Astrocyte (in vitro differentiated cells and primary cell): ENCODE measurements around the gene ZNF81. TPM values are rescaled to one million over a fixed set of nuclear protein-coding genes. Genes with fewer than 3 reads are reported as not detected.
"Not testable (repeated sequence)": the region's sequence is repeated elsewhere in the genome, so short reads cannot be mapped to it uniquely, and the experiment has no call there.

Source experiments
- DNase-seq: peaks from one replicate; pipeline ENCODE4 v3.0.0-alpha.2; 2010; ENCODE audit warnings: low read depth
- FAIRE-seq: peaks from 2 replicates; lab custom pipeline; 2011; peaks lifted over from hg19 to GRCh38; lab: Jason Lieb, UNC
- H2AFZ ChIP-seq: 2 replicates; pipeline ENCODE4 v1.6.0; 2012; ENCODE audit warnings: low read depth, low read length, inconsistent platforms
- H3K27ac ChIP-seq: 2 replicates; pipeline ENCODE4 v1.5.1; 2011; ENCODE audit warnings: low read depth, low read length, inconsistent platforms
- H3K27me3 ChIP-seq: 2 replicates; pipeline ENCODE4 v1.6.0; 2011; ENCODE audit warnings: low read length, inconsistent platforms; ENCODE audit not compliant: insufficient read depth
- H3K36me3 ChIP-seq: 2 replicates; pipeline ENCODE4 v1.5.1; 2011; ENCODE audit warnings: low read length, inconsistent platforms; ENCODE audit not compliant: insufficient read depth
- H3K4me1 ChIP-seq: 2 replicates; pipeline ENCODE4 v1.5.1; 2011; ENCODE audit warnings: low read length, inconsistent platforms; ENCODE audit not compliant: insufficient read depth
- H3K4me2 ChIP-seq: 2 replicates; pipeline ENCODE4 v1.6.0; 2012; ENCODE audit warnings: low read length, inconsistent platforms
- H3K4me3 ChIP-seq: 2 replicates; pipeline ENCODE4 v1.5.1; 2011; ENCODE audit warnings: low read depth, mild to moderate bottlenecking, low read length, inconsistent platforms; ENCODE audit not compliant: insufficient read depth
- H3K79me2 ChIP-seq: 2 replicates; pipeline ENCODE4 v1.6.0; 2012; ENCODE audit warnings: mild to moderate bottlenecking, low read length, inconsistent platforms; ENCODE audit not compliant: insufficient read depth
- H3K9ac ChIP-seq: 2 replicates; pipeline ENCODE4 v1.6.0; 2012; ENCODE audit warnings: mild to moderate bottlenecking, low read length, inconsistent platforms
- H3K9me3 ChIP-seq: 2 replicates; pipeline ENCODE4 v1.5.1; 2012; ENCODE audit warnings: low read depth, mild to moderate bottlenecking, low read length, inconsistent platforms; ENCODE audit not compliant: insufficient read depth
- H4K20me1 ChIP-seq: 2 replicates; pipeline ENCODE4 v1.6.0; 2012; ENCODE audit warnings: low read length, inconsistent platforms; ENCODE audit not compliant: insufficient read depth
- H3K27ac Mint-ChIP-seq: one replicate; pipeline ENCODE4 v1.8.0; 2021; ENCODE audit warnings: mild to moderate bottlenecking, mixed read lengths; ENCODE audit not compliant: unreplicated experiment
- H3K27me3 Mint-ChIP-seq: one replicate; pipeline ENCODE4 v1.8.0; 2021; ENCODE audit warnings: low read depth, mixed read lengths; ENCODE audit not compliant: unreplicated experiment
- H3K36me3 Mint-ChIP-seq: one replicate; pipeline ENCODE4 v1.8.0; 2021; ENCODE audit warnings: low read depth, mixed read lengths; ENCODE audit not compliant: unreplicated experiment
- H3K4me1 Mint-ChIP-seq: one replicate; pipeline ENCODE4 v1.8.0; 2021; ENCODE audit warnings: low read depth, mixed read lengths; ENCODE audit not compliant: unreplicated experiment
- H3K4me3 Mint-ChIP-seq: one replicate; pipeline ENCODE4 v1.8.0; 2021; ENCODE audit warnings: mild to moderate bottlenecking, moderate library complexity, mixed read lengths; ENCODE audit not compliant: unreplicated experiment
- H3K9me3 Mint-ChIP-seq: one replicate; pipeline ENCODE4 v1.8.0; 2021; ENCODE audit warnings: mild to moderate bottlenecking, mixed read lengths; ENCODE audit not compliant: unreplicated experiment
- EZH2 ChIP-seq: IDR thresholded peaks from 2 replicates; pipeline ENCODE4 v1.6.1; 2012; ENCODE audit warnings: mild to moderate bottlenecking, low read length, inconsistent platforms; ENCODE audit not compliant: insufficient read depth
- total RNA-seq: library from RNA; stranded (reverse); gene quantifications from 2 replicates; pipeline ENCODE4 v1.2.1, GENCODE V29; 2021
- TF ChIP-seq, protein P1 (sequence below): IDR thresholded peaks from 2 replicates; pipeline ENCODE4 v1.5.1; 2011; ENCODE audit warnings: low read depth, mild to moderate bottlenecking, inconsistent platforms, low read length, moderate library complexity; ENCODE audit not compliant: insufficient read depth

ZNF81 gene
- total RNA-seq, 1 donor from 2014 or later: 8.6 TPM

- peaks cover 2% of the 10 kb centered on the region for H3K9me3 Mint-ChIP-seq
- no peaks in the 10 kb centered on the region for H3K4me1 Mint-ChIP-seq
- H3K27ac ChIP-seq: no peak overlapping the region
- no peak overlapping the region for H3K9ac ChIP-seq
- no peaks in the 10 kb centered on the region for H3K9me3 ChIP-seq
- H3K36me3 ChIP-seq: no peaks in the 10 kb centered on the region
- no peak overlapping the region for H3K4me2 ChIP-seq
- H2AFZ ChIP-seq: no peak overlapping the region
- FAIRE-seq: no peak
- no peaks in the 10 kb centered on the region for H3K27me3 Mint-ChIP-seq
- DNase-seq: no peak
- H4K20me1 ChIP-seq: no peaks in the 10 kb centered on the region
- no peak overlapping the region for H3K4me3 ChIP-seq
- H3K4me1 ChIP-seq: no peaks in the 10 kb centered on the region
- no peaks in the 10 kb centered on the region for H3K79me2 ChIP-seq
- no peak overlapping the region for H3K4me3 Mint-ChIP-seq
- H3K36me3 Mint-ChIP-seq: no peaks in the 10 kb centered on the region
- no peaks in the 10 kb centered on the region for H3K27me3 ChIP-seq
- no peak overlapping the region for H3K27ac Mint-ChIP-seq
- TF ChIP-seq EZH2: no peak
- TF ChIP-seq, protein P1, sequence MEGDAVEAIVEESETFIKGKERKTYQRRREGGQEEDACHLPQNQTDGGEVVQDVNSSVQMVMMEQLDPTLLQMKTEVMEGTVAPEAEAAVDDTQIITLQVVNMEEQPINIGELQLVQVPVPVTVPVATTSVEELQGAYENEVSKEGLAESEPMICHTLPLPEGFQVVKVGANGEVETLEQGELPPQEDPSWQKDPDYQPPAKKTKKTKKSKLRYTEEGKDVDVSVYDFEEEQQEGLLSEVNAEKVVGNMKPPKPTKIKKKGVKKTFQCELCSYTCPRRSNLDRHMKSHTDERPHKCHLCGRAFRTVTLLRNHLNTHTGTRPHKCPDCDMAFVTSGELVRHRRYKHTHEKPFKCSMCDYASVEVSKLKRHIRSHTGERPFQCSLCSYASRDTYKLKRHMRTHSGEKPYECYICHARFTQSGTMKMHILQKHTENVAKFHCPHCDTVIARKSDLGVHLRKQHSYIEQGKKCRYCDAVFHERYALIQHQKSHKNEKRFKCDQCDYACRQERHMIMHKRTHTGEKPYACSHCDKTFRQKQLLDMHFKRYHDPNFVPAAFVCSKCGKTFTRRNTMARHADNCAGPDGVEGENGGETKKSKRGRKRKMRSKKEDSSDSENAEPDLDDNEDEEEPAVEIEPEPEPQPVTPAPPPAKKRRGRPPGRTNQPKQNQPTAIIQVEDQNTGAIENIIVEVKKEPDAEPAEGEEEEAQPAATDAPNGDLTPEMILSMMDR: no peak
Observed at GRCh38 chrX:47958761-47959342, 122.2 kb downstream of the ZNF81 start.

DNA sequence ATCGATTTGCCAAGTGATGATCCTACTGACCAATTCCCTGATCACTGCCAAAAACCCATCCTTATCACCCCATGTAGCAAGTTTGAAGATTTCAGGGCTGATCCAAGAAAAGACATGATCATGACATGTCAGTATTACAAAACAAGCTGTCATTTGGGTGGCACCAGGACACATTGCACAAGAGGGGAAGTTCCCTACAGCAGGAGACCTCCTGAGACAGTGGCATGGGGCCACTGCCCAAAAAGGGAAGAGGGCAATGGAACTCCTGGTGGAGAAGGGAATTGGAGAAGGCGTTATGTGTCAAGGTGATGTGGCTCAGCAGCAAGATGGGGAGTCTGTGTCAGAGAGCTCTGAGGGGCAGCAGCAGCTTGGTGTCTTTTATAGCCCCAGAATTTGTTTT is 123.7 kb downstream of the ZNF81 start:
- Mint-ChIP-seq H3K9me3 (peaks cover 5% of the 10 kb centered on the region), H3K27ac (no peak overlapping the region), H3K4me1 (no peaks in the 10 kb centered on the region), H3K36me3 (no peaks in the 10 kb centered on the region), H3K27me3 (no peaks in the 10 kb centered on the region), H3K4me3 (no peak overlapping the region)
- Histone ChIP-seq H3K9ac (no peak overlapping the region), H3K27me3 (no peaks in the 10 kb centered on the region), H3K4me1 (no peaks in the 10 kb centered on the region), H3K79me2 (no peaks in the 10 kb centered on the region), H2AFZ (no peak overlapping the region), H3K27ac (no peak overlapping the region), H3K9me3 (no peaks in the 10 kb centered on the region), H3K36me3 (no peaks in the 10 kb centered on the region), H4K20me1 (no peaks in the 10 kb centered on the region), H3K4me2 (no peak overlapping the region), H3K4me3 (no peak overlapping the region)
- DNase-seq: no peak
- TF ChIP-seq, protein P1: no peak
- no peak for TF ChIP-seq EZH2
- peak; percentile 55 for FAIRE-seq

DNA sequence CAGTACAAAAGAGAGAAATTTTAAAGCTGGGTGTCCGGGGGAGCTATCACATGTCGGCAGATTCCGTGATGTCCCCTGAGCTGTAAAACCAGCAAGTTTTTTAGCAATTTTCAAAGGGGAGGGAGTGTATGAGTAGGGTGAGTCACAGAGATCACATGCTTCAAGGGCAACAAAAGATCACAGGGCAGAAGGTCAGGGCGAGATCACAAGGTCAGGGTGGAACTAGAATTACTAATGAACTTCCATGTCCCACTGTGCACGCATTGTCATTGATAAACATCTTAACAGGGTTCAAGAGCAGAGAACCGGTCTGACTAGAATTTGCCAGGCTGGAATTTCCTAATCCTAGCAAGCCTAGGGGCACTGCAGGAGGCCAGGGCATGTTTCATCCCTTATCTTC is 125.1 kb downstream of the ZNF81 start:
- H3K9me3 Mint-ChIP-seq, FAIRE-seq, H3K27me3 ChIP-seq, H3K4me3 ChIP-seq, H3K9ac ChIP-seq, H3K4me1 Mint-ChIP-seq, H3K27ac Mint-ChIP-seq, H3K27ac ChIP-seq, H3K36me3 Mint-ChIP-seq, H3K4me1 ChIP-seq, H3K9me3 ChIP-seq, H3K4me3 Mint-ChIP-seq, H3K79me2 ChIP-seq, H4K20me1 ChIP-seq, H2AFZ ChIP-seq, H3K36me3 ChIP-seq, H3K27me3 Mint-ChIP-seq, H3K4me2 ChIP-seq, DNase-seq: not testable (repeated sequence)

DNA sequence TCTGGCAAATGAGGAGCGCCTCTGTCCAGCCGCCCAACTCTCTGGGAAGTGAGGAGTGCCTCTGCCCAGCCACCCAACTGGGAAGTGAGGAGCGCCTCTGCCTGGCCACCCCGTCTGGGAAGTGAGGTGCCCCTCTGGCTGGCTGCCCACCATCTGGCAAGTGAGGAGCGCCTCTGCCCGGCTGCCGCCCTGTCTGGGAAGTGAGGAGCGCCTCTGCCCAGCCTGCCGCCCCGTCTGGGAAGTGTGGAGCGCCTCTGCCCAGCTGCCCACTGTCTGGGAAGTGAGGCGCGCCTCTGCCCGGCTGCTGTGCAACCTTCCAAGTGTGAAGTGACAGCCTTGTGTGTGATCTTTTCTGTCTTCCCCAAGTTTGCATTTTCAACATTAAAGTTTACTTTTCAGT is 128.8 kb downstream of the ZNF81 start:
- not testable (repeated sequence) for H3K27me3 ChIP-seq, H3K4me3 ChIP-seq, H3K79me2 ChIP-seq, H3K27ac ChIP-seq, H3K9ac ChIP-seq, H3K4me1 ChIP-seq, H3K36me3 ChIP-seq, H3K36me3 Mint-ChIP-seq, DNase-seq, H3K4me2 ChIP-seq, H4K20me1 ChIP-seq, H2AFZ ChIP-seq, FAIRE-seq, H3K9me3 ChIP-seq, H3K4me1 Mint-ChIP-seq, H3K27ac Mint-ChIP-seq, H3K4me3 Mint-ChIP-seq, H3K27me3 Mint-ChIP-seq
- H3K9me3 Mint-ChIP-seq: peaks cover 14% of the 10 kb centered on the region
